CD4-positive, alpha-beta T cell treated with Interleukin-4 for 4 hours (primary cell): ENCODE results near the gene DNAJC17.

Source experiments
- DNase-seq: peaks from one replicate; pipeline ENCODE4 v3.0.0-alpha.2; 2020

Gene DNAJC17

GRCh38 chr15:40789119-40789518 lies 18.2 kb downstream of the DNAJC17 start:
- no peak for DNase-seq

GRCh38 chr15:40787991-40788390 lies 19.3 kb downstream of the DNAJC17 start:
- DNase-seq, result no peak

- peak; percentile 58 for DNase-seq
These were observed 19.9 kb downstream of the DNAJC17 start for GRCh38 chr15:40787344-40787841.

- no peak for DNase-seq
These were observed 21.5 kb downstream of the DNAJC17 start for GRCh38 chr15:40785814-40786213.

- DNase-seq, result no peak
These were observed 22.1 kb downstream of the DNAJC17 start for GRCh38 chr15:40785164-40785563.

- DNase-seq, result peak; percentile 76
These were observed 24.6 kb downstream of the DNAJC17 start for GRCh38 chr15:40782609-40783227.

- DNase-seq, result peak; percentile 65
These were observed 30.6 kb downstream of the DNAJC17 start for GRCh38 chr15:40776537-40777141.

GRCh38 chr15:40775740-40776536 lies 31.3 kb downstream of the DNAJC17 start:
- DNase-seq, result no peak

GRCh38 chr15:40775007-40775406 lies 32.3 kb downstream of the DNAJC17 start:
- DNase-seq, result no peak

GRCh38 chr15:40773902-40774301 lies 33.4 kb downstream of the DNAJC17 start:
- DNase-seq, result no peak

- DNase-seq, result no peak
These were observed 33.8 kb downstream of the DNAJC17 start for GRCh38 chr15:40773496-40773895.

GRCh38 chr15:40772014-40772413 lies 35.3 kb downstream of the DNAJC17 start:
- no peak for DNase-seq

- DNase-seq, result no peak
These were observed 36.0 kb downstream of the DNAJC17 start for GRCh38 chr15:40771242-40771641.

GRCh38 chr15:40770147-40770721 lies 37.0 kb downstream of the DNAJC17 start:
- no peak for DNase-seq

- peak; percentile 51 for DNase-seq
These were observed 37.8 kb downstream of the DNAJC17 start, which contains the start of gene C15orf62 for GRCh38 chr15:40769274-40770146. C15orf62 (plus strand) TSS chr15:40769980; CDS start chr15:40770496, 516 bp downstream.

- DNase-seq, result no peak
These were observed 38.6 kb downstream of the DNAJC17 start for GRCh38 chr15:40768521-40769273.

GRCh38 chr15:40767838-40768500 lies 39.3 kb downstream of the DNAJC17 start:
- no peak for DNase-seq

- no peak for DNase-seq
These were observed 40.1 kb downstream of the DNAJC17 start for GRCh38 chr15:40766906-40767837.

- no peak for DNase-seq
These were observed 41.0 kb downstream of the DNAJC17 start for GRCh38 chr15:40766194-40766815.
